Measurements from ENCODE around the gene ZNG1F.
"Not testable (repeated sequence)": the region's sequence is repeated elsewhere in the genome, so short reads cannot be mapped to it uniquely, and the experiment has no call there.

ZNG1F gene

GRCh38 chr9:41123396-41123795 lies 65.7 kb downstream of the ZNG1F start:
- not testable (repeated sequence) for DNase-seq (ENCODE audit: low read depth)

GRCh38 chr9:41120696-41121095 lies 68.4 kb downstream of the ZNG1F start:
- DNase-seq (ENCODE audit: low read depth): not testable (repeated sequence)

DNA sequence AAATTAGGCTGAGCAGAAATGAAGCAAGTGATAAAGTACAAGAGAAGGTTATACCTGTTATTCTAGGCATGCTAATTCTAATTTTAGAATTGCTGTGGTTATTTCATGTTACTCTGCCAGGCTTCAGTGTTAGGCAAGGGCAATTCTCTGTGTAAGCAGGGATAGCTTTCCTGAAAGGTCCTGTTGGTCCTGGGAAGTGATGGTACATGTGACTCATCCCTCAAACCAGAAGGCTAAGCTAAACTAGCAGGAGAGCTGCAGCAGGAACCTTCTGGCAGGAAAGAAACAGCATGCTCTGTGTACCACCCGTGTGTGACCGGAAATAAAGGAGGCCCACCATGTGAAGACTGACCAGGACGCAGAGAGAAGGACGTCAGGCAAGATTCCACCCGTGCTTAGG lies 69.4 kb downstream of the ZNG1F start:
- DNase-seq (ENCODE audit: low read depth): not testable (repeated sequence)

DNA sequence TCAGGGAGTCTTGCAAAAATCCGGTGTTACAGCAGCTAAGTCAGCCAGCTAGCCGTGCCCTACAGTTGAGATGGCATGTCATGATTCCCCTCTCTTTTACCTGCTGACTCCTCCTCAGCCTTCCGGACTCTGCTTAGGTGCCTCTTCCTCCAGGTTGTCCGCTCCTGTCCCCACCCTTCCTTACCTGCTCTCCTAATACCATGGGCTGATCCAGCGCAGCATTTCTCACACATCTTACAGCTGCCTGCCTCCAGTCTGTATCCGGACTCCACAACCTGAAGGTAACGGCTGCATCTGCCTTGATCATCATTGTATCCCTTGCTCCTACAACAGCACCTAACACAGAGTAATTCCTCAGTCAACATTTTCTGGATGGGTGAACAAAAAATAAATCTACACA lies 69.8 kb downstream of the ZNG1F start:
- not testable (repeated sequence) for DNase-seq (ENCODE audit: low read depth)

DNA sequence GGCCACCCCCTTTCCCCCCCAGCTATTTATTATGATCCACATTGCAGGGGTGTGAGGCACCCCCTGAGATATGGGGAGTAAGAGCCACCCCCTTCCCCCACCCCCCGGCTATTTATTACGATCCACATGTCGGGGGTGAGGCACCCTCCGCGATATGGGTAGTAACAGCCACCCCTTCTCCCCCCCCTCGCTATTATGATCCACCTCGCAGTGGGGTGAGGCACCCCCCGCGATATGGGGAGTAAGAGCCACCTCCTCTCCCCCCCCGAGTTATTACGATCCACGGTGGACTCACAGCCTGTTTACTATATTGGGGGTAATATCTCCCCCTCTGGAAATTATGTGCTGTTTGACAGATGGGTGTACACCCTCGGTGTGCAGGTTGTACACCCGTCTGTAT lies 75.8 kb downstream of the ZNG1F start:
- not testable (repeated sequence) for DNase-seq (ENCODE audit: low read depth)

DNA sequence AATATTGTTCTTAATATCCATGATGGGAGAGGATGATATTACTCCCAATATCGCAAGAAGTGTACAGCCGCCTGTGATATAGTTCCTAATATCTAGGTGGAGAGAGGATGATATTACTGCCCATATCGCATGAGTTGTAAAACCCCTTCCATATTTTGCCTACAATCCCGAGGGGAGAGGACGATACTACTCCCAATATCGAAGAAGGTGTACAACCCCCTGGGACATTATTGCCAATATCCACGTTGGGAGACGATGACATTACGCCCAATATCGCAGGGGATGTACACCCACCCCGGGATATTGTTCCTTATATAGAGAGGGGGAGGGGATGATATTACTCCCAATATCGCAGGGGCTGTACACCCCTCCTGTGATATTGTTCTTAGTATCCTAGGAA lies 77.7 kb downstream of the ZNG1F start:
- not testable (repeated sequence) for DNase-seq (ENCODE audit: low read depth)

DNA sequence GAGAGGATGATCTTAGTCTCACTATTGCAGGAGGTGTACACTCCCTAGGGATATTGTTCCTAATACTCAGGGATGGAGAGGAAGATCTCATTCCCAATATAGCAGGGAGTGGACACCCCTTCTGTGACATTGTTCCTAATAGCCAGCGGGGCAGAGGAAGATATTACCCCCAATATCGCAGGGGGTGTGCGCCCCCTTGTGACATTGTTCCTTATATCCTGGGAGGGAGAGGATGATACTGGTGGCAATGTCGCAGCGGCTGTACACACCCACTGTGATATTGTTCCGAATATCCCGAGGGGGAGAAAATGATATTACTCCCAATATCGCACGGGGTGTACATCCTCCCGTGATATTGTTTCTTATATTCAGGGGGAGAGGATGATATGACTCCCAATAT lies 78.2 kb downstream of the ZNG1F start:
- not testable (repeated sequence) for DNase-seq (ENCODE audit: low read depth)

DNA sequence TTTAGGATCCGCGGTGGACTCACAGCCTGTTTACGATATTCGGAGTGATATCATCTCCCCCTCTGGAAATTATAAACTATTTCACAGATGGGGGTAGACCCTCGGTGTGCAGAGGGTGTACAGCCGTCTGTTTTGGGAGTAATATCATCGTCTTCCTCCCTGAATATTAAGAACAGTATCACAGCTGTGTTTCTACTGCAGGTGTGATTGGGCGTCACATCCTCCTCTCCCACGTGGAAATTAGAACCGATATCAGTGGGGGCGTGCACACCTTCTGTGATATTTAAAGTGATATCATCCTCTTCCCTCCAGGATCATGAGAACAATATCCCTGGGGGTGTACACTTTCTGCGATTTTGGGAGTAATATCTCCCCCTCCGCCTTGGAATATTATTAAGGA lies 79.9 kb downstream of the ZNG1F start:
- DNase-seq (ENCODE audit: low read depth): not testable (repeated sequence)

DNA sequence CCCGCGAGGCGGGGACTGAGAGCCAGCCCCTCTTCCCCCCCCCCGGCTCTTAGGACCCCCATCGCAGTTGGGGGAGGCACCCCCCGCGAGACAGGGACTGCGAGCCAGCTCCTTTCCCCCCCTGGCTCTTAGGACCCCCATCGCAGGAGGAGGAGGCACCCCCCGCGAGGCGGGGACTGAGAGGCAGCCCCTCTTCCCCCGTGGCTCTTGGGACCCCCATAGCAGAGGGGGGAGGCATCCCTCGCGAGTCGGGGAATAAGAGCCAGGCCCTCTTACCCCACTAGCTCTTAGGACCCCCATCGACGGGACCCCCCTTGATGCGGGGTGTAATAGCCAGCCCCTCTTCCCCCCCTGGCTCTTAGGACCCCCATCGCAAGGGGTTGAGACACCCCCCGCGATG lies 80.3 kb downstream of the ZNG1F start:
- not testable (repeated sequence) for DNase-seq (ENCODE audit: low read depth)

DNA sequence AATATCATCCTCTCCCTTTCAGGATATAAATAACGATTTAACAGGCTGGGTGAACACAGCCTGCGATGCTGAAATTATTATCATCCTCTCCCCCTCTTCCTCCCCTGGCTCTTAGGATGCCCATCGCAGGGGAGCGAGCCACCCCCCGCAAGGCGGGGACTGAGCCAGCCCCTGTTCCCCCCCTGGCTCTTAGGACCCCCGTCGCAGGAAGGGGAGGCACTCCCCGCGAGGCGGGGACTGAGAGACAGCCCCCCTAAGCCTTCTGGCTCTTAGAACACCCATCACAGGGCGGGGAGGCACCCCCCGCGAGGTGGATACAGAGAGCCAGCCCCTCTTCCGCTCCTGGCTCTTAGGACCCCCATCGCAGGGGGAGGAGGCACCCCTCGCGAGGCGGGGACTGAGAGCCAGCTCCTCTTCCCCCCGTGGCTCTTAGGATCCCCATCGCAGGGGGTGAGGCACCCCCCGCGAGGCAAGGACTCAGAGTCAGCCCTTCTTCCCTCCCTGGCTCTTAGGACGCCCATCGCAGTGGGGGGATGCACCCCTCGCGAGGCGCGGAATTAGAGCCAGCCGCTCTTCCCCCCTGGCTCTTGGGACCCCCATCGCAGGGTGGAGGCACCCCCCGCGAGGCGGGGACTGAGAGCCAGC lies 82.5 kb downstream of the ZNG1F start:
- not testable (repeated sequence) for DNase-seq (ENCODE audit: low read depth)

DNA sequence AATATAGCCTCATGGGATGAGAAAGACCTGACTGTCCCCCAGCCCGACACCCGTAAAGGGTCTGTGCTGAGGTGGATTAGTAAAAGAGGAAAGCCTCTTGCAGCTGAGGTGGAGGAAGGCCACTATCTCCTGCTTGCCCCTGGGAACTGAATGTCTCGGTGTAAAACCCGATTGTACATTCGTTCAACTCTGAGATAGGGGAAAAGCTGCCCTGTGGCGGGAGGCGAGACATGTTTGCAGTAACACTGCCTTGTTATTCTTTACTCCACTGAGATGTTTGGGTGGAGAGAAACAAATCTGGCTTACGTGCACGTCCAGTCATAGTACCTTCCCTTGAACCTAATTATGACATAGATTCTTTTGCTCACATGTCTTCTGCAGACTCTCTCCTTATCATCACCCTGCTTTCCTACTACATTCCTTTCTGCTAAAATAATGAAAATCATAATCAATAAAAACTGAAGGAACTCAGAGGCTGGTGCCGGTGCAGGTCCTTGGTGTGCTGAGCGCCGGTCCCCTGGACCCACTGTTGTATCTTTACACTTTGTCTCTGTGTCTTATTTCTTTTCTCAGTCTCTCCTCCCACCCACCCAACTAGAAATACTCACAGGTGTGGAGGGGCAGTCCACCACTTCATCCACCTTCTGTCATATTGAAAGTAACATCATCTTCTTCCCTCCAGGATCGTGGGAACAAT lies 83.4 kb downstream of the ZNG1F start:
- DNase-seq (ENCODE audit: low read depth): not testable (repeated sequence)

- DNase-seq (ENCODE audit: low read depth): not testable (repeated sequence)
Measured at GRCh38 chr9:41104542-41104941, 84.6 kb downstream of the ZNG1F start.

GRCh38 chr9:41100508-41100907 lies 88.6 kb downstream of the ZNG1F start:
- DNase-seq (ENCODE audit: low read depth): not testable (repeated sequence)

DNA sequence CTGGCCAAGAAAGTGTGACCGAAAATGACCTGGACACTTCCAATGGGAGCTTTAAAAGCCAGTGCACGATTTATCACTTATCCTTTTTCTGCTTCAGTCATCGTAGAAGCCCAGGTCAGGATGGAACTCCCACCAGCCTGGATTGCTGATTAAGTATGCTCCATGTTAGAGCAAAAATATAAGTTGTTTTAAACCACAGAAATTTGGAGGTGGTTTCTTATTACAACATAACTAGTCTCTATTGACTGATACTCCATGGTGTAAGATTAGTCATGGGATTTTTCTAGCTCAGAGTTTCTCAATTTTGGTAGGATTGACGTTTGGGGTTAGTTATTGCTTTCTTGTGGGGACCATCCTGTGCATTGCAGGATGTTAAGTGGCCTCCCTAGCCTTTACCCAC lies 90.4 kb downstream of the ZNG1F start:
- not testable (repeated sequence) for DNase-seq (ENCODE audit: low read depth)

- DNase-seq (ENCODE audit: low read depth): not testable (repeated sequence)
Measured at GRCh38 chr9:41095060-41095459, 94.1 kb downstream of the ZNG1F start.

GRCh38 chr9:41094010-41094773 lies 94.9 kb downstream of the ZNG1F start:
- not testable (repeated sequence) for DNase-seq (ENCODE audit: low read depth)

DNA sequence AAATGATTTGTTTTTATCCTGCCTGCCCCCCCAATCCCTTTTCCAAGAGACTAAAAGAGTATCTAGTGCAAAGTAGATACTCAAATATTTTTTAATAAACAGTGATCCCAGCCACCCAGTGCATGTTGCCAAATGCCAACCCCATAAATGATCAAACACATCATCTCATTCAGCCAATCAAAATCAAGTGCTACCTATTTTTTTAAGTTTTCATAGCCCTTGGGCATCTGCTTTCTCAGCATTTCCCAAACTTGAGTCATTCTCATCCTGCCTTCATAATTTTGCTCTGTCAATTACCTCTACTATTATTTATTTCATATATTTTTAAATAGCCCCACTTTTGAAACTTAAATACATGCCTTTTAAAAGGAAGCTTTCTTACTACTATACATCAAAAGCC lies 98.2 kb downstream of the ZNG1F start:
- not testable (repeated sequence) for DNase-seq (ENCODE audit: low read depth)

DNA sequence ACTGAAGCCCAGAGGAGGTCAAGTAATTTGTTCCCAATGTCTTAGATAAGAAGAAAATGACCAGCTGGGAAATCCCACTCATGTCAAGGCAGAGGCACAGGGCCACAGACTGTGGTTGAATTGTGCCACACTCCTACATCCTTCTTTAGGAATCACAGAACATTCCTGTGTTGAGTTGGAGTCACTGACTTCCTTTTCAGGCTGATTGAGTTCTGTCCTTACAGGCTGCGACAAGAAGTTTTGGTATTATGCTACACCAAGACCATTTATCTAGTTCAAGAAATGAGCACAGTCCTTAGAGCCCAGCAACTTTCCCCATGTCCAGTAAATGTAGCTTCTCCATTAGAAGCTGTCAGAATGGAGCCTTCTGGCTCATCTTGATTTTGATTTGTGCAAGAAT lies 98.7 kb downstream of the ZNG1F start:
- DNase-seq (ENCODE audit: low read depth): not testable (repeated sequence)

DNA sequence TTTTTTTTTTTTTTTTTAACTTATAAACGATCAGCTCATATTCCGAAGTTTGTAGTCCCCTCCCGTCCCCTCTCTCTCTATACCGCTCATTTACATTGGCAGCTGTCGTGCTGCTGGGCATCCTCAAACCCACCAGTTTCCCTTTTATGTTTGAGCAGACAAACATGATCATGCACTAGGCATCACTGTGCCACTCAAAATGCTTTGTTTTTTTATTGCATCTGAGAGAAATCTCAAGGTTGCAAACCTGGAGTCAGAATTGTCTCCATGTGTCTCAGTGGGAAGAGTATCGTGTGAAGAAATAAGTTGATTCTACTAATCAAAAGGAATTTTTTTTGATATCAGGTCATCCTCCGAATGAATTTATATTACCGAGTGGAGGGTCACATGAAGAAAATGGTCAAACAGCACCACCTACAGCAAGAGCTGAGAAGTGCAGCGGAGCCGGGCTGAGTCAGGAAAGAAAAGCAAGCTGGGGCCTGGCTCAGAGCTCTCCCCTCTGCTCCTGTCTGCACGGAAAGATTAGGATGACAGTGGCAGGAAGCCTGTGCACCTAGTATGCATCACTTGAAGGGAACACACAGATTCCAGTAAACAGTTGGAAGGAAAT lies 100.6 kb downstream of the ZNG1F start:
- not testable (repeated sequence) for DNase-seq (ENCODE audit: low read depth)

GRCh38 chr9:41087929-41088328 lies 101.2 kb downstream of the ZNG1F start:
- DNase-seq (ENCODE audit: low read depth): not testable (repeated sequence)

- not testable (repeated sequence) for DNase-seq (ENCODE audit: low read depth)
Measured at GRCh38 chr9:41087157-41087780, 101.8 kb downstream of the ZNG1F start.

GRCh38 chr9:41086685-41087084 lies 102.4 kb downstream of the ZNG1F start:
- DNase-seq (ENCODE audit: low read depth): not testable (repeated sequence)

Measured in CMK (cell line).